GM18873 (cell line): Measurements from ENCODE around the gene SLC9A9.

Experiments used
- ATAC-seq: cut with Tn5 transposase; IDR thresholded peaks from one replicate; pipeline ENCODE4 v1.9.1; 2021; ENCODE audit warnings: mild to moderate bottlenecking, moderate library complexity, moderate number of reproducible peaks; ENCODE audit not compliant: unreplicated experiment, low FRiP score

Gene SLC9A9

GRCh38 chr3:143278721-143279120 lies 569.5 kb downstream of the SLC9A9 start:
- ATAC-seq = no peak

GRCh38 chr3:143277531-143277930 lies 570.7 kb downstream of the SLC9A9 start:
- no peak for ATAC-seq

GRCh38 chr3:143276592-143276991 lies 571.7 kb downstream of the SLC9A9 start:
- ATAC-seq = peak; percentile 73

- ATAC-seq = no peak
These were observed 574.1 kb downstream of the SLC9A9 start for GRCh38 chr3:143273975-143274690.

GRCh38 chr3:143271136-143271535 lies 577.1 kb downstream of the SLC9A9 start:
- no peak for ATAC-seq

GRCh38 chr3:143269741-143270140 lies 578.5 kb downstream of the SLC9A9 start:
- no peak for ATAC-seq

- no peak for ATAC-seq
These were observed 580.3 kb downstream of the SLC9A9 start for GRCh38 chr3:143267989-143268388.

- ATAC-seq = no peak
These were observed 581.3 kb downstream of the SLC9A9 start for GRCh38 chr3:143266927-143267326.

GRCh38 chr3:143266511-143266910 lies 581.8 kb downstream of the SLC9A9 start:
- no peak for ATAC-seq

GRCh38 chr3:143265501-143266070 lies 582.7 kb downstream of the SLC9A9 start:
- no peak for ATAC-seq

- ATAC-seq = no peak
These were observed 584.3 kb downstream of the SLC9A9 start for GRCh38 chr3:143263852-143264513.

GRCh38 chr3:143261848-143262247 lies 586.4 kb downstream of the SLC9A9 start:
- no peak for ATAC-seq

GRCh38 chr3:143258692-143259091 lies 589.6 kb downstream of the SLC9A9 start:
- no peak for ATAC-seq

GRCh38 chr3:143256416-143256815 lies 591.9 kb downstream of the SLC9A9 start:
- ATAC-seq = no peak

- no peak for ATAC-seq
These were observed 592.5 kb downstream of the SLC9A9 start for GRCh38 chr3:143255739-143256138.

- no peak for ATAC-seq
These were observed 595.3 kb downstream of the SLC9A9 start for GRCh38 chr3:143252931-143253330.

- ATAC-seq = no peak
These were observed 599.3 kb downstream of the SLC9A9 start for GRCh38 chr3:143249014-143249413.

GRCh38 chr3:143247073-143247472 lies 601.2 kb downstream of the SLC9A9 start:
- no peak for ATAC-seq

GRCh38 chr3:143245692-143246091 lies 602.6 kb downstream of the SLC9A9 start:
- ATAC-seq = no peak

GRCh38 chr3:143244516-143245063 lies 603.7 kb downstream of the SLC9A9 start:
- ATAC-seq = no peak

GRCh38 chr3:143243686-143244085 lies 604.6 kb downstream of the SLC9A9 start:
- no peak for ATAC-seq
